NCI-H2196 (cell line): ENCODE measurements around the gene MAML3.

Experiments
- DNase-seq: peaks from one replicate; lab custom pipeline; 2025; ENCODE audit not compliant: unreplicated experiment; lab: John Stamatoyannopoulos, UW

Gene MAML3

DNA sequence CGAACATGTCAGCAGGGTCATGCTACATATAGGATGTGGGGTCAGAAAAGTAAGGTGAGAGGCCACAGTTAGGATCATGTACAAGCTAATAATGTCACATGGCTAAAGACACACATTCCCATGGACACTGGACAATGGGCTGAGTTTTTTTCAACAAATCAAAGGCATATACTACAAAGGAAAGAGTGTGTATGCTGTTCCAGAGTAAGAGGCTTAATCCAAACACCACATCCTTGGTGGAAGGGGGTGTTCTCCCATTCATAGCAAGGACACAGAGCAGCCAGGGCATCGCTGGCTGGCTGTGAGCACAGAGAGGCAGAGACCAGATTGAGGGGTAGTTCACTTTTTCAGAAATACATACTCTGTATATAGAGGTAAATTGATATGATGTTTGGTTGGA lies 356.7 kb downstream of the MAML3 start:
- DNase-seq: no peak

DNA sequence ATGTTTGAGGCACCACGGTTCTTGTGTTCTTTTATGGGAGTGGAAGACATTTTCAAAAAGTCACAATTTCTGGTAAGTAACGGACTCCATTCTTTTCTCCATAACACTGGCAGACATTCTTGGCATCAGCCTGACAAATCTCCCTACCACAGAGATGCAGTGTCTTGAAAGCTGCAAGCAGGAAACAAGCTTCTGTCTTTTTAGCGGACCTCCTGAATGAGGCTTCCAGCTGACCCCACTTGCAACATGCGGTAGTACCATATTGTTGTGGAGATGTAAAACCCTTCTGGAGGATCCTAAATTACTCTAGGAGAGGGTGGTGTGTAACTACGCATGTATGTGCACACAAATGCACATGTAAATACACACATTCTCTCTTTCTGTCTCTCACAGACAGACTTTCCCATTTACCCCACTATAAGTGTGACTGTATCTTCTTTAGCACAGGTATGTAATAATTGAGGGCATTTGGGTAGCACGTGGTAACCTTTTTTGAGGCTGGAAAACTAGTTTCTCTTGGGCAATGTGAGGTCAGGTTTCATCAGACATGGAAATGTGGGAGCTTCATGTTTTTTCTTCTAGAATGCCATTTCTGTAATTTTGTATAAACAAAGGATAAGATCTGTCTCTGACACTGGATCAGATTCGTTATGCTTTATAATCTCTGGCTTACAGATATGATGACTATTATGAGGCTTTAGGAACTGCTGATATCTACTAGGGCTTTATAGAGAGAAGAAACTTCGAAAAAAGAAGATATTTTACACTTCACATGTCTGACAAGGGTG lies 358.3 kb downstream of the MAML3 start:
- DNase-seq: no peak

DNA sequence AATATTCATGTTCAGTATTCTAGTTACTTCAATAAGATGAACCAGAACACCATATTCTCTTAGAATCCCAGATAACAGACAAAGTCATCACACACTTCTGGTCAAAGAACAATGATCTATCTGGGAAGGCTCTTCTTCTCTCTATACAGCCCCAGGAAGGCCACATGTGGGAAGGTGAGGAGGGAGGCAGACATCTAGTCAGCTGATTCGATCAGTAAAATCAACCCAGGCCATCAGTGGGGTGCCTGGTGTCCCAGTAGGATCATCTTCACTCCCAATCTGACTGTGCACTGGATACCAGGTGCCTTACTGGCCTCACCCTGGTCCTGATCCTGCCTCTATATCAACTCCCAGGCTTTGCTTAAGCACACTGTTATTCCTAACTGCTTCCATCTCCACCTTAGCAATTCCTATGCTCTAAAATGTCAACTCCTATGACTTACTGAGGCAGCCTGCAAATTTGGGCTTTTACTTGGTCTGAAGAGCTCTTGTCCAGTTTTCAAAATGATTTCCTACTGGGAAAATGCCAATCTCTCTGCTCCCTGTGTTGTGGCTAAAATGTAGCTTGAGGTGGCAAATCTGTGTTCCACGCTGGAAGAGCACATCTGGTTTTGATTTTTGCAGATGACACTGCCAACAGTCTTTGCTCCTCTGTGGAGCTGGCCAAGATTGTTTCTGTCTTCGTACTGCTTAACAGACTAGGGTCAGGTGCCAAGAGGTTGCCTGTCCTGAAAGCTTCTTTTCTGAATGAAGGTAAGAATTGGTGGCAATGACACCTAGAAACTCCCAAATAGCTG lies 359.6 kb downstream of the MAML3 start:
- no peak for DNase-seq

DNA sequence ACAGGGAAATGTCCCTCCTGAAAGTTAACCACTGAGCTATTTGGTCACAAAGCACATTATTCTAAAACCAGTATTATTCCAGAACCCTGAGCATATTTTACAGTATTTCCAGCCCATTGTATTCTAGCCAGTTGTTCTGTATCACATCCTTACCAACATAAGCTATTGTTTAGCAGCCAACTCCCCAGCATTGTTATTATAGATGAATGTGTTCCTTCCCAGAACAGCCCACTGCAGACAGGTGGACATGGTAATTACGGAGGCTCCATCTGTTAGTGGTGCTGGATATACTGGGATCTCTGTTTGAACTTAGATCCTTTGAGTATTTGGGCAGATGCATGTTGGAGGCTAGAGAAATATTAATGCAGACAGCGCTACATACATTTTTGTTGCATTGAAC lies 362.3 kb downstream of the MAML3 start:
- no peak for DNase-seq

DNA sequence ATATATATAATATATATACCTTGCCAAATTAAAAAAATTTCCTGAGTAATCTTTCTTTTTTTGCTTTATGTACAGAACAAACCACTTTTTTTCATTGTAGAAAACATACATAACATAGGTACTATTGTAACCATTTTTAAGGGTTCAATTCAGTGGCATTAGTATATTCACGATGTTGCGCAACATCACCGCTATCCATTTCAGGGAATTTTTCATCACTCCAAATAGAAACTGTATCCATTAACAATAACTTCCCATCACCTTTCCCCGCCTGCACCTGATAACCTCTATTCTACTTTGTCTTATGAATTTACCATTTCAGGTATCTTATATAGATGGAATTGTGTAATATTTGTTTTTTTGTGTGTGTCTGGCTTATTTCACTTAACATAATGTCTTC lies 363.7 kb downstream of the MAML3 start:
- no peak for DNase-seq

DNA sequence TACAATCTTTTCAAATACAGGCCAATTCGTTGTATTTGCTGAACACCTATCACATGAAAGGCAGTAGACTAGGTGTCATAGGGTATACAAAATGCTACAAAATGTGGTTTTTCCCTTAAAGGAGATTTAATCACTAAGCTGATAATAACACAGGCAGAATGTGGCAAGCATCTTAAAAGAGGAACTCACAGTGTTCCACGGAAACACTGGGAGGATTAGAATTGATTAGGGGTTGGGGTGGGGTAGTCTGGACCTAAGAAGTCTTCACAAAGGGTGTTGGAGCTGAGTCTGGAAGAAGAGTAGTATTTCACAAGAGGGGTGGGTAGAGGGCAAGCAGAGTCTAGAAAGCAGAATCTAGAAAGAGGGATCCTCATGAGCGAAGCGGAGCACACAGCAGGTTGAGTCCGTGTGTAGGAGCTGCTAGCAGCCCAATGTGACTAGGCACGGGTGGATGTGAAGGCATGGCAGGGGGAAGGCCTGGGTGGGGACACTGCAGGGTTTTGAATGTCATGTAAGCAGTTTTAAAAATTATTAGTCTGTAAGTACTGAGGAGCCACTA lies 364.8 kb downstream of the MAML3 start:
- no peak for DNase-seq

DNA sequence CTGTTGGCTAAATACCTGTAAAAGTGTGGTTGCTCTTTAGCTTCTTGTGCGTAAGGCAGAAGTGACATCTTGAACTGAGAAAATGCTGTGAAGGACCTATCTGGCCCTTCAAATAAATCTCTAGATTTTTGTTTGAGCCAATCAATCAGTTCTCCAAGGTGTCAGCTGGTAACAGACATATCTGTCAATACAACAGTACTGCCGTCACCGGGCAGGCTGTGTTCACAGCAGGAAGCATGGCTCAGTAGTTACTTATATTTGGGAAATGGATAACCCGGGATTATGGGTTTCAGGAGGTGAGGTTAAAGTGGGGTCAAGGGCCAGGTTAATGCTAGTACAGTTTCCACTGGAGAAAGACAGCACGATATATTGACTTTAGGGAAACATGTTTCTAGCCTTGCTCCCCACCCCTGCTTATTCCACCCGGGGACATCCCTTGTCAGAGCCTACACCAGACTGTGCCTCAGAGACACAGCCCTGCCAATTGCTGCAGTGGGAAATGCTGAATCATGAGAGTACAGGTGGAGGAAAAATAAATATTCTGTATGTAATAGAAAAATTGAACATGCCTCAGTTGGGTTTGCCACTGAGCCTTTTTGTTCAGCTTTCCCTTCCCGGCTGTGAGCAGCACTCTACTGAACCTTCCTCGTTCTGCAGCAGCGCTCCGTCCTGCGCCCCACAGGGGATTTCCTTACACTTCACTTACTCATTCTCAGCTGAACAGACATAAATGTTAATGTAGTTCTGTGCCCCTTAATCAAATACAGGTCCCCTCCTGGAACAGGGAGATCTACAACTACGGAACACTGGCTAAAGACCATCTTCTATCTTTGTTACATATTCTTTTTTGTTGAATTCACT lies 367.3 kb downstream of the MAML3 start:
- DNase-seq: no peak

DNA sequence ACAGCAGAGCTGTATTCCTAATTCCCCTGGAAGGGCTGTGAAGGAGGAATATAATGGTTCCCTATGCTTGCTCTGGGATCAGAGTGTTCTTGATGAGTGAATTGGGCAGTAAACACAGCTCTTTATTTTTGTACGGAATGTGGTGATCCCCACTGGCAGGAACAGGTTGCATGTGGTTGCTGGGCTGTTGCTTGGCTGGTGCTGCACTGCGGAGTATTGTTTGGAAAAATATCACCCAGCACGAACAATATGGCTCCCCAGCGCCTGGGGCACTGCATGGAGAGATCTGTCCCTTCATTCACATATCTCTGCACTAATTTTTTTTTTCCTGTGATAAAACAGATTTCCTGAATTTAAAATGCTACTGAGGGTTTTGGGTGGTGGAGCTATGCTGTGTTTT lies 368.6 kb downstream of the MAML3 start:
- DNase-seq: no peak

DNA sequence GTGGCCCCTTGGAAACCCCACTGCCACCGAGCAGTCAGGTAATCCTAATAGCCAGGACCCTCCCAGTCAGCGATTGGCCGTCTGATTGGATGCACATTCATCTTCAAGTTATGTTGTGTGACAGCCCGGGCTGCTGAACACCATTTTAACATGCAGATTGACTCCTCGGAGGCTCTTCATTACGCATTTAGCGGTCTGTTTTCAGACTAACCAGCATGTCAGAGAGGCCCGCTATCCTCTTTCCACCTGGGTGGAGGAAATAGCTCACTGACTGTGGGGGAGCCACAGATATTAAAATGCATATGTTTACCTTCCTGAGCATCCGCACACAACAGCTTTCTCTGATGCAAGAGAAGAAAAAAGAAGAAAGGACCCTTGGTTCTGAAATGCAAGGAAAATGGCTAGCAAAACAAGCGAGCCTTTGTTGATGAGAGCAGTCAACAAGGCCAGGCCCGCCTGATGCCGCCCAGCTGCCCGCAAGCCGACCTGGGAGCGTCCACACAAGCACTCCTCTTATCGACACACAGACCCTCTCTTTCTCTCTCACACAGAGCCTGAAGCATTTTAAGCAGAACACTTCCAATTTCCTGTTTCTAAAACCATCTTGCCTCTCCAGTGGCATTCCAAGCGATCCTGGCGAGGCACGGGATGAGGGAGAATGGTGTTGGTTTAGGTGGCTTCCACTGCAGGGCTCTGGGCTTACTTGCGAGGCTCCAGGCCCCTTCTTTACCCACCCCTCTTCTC lies 370.1 kb downstream of the MAML3 start:
- DNase-seq: no peak

DNA sequence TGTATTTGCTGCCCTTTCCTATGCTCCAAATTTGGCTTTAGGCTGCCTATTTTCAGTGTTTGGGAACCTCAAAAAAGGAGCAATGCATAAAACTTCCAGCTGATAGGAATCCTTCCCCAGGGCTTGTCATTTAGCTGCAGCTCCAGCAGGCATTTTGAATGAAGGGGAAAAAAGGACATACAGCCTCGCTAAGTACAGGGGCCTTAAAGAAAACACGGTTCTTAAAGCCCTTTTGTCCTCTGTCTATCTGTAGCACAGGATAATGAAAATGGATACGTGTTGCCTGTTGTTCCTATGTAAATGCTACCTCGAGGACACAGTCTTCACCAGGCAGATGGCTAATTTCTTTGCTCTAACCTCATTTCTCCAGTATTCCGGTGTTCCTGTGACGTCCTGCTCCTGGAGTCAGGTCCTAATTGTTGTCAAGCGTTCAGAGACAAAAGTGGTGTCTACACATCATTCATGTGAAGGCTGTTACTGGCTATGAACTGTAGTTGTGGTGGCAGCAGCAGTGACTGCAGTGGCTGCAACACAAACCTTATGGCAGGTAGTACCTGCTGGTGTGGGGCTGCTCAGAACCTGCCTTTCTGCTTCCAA lies 371.0 kb downstream of the MAML3 start:
- DNase-seq: no peak

DNA sequence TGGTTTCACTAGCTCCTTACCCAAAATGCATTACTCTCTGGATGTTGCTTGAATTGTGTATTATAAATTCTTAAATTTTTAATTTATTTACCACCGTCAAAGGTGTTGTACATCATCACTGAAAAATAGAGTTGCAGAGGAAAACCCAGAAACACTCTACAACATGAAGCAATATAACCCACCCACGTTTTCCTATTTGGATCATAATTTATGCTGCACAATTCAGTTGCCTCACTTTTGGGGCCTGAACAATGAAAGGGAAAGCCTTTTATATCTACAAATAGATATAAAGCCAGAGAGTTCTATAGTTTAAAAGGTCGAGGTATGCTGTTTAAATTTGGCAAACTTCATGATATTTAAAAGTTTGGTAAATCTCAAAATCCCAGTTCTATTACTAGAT lies 372.9 kb downstream of the MAML3 start:
- DNase-seq: no peak

DNA sequence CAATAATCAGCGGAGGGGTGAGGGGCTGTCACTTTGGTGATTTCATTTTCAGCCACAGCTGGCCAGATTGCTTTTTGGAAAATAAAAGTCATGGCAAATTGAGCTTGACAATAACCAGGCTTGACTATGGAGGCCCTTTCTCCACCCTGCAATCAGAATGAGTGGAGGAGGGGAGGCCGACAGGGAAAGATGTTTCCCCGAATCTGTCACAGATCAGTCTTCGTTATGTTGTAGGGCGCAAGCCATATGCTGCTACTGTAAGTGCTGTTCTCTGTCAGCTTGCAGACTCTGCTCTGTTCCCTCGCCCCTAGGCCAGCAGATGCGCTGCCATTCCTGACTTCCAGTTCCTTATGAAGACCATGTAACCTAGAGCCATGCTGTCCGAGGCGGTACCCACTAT lies 374.3 kb downstream of the MAML3 start:
- DNase-seq: no peak

DNA sequence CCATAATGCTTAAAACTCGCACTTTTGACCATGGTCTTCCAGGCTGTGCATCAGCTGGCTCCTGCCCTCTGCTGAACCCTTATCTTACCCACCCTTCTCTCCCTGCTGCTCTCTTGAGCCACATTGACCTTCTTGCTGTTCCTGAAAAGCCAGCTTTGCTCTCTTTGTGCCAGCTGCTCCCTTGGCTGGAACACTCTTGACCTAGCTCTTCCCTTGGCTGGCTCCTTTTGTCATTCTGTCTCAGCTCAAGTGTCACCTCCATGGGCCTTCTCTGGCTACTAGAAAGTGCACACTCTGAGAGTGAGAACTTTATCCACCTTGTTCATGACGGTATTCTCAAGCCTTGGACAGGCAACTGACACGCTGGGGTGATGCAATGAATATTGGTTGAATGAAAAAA lies 376.2 kb downstream of the MAML3 start:
- no peak for DNase-seq

DNA sequence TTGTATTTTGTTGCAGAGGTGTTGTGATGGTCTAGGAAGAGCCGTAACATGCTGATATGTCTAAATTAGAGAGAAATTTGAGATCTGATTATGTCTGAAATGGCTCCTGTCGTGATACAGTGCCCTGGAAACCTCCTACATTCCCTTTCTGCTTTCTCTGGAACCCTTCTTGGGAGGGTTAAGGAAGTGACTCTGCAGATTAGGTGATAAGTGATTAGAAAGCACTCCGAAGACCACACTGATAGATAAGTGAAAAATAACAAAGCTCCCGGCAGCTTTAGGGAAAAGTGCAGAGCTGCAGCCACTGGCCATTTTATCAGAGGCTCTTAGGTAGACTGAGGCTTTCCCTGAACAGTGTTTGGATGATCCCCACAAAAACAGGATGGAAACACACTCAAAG lies 377.7 kb downstream of the MAML3 start:
- no peak for DNase-seq

DNA sequence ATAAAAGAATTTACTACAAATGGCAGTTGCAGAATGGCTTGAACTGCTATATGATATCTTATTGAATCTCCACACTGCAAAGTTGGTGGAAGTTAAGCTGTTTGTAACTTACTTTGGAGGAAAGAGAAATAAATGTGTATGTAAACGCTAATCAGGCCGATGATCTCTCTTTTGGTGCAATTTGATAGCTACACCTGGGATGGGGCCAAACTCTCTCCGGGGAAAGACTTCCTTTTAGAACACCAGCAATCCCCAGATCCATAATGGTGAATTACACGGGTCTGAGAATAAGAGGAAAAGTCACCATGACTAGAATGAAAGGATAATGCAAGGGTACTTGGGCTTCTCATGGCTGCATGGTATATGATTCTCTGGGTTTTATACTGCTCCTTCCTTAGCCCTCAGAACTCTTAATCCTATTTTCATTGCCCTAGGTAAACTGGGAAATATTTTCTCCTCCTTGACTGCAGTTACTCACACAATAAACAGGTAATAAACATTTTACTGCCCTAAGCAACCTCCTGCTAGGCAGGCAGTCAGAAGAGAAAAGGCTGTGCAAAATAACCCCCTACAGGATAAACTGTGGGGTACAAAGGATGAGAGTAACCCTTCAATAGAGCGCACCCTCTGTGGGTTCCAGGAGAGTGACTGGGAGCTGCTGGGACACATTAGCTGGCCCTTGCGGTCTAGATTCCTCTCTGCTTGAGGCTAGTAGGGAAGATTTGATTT lies 379.1 kb downstream of the MAML3 start:
- peak; percentile 51 for DNase-seq

DNA sequence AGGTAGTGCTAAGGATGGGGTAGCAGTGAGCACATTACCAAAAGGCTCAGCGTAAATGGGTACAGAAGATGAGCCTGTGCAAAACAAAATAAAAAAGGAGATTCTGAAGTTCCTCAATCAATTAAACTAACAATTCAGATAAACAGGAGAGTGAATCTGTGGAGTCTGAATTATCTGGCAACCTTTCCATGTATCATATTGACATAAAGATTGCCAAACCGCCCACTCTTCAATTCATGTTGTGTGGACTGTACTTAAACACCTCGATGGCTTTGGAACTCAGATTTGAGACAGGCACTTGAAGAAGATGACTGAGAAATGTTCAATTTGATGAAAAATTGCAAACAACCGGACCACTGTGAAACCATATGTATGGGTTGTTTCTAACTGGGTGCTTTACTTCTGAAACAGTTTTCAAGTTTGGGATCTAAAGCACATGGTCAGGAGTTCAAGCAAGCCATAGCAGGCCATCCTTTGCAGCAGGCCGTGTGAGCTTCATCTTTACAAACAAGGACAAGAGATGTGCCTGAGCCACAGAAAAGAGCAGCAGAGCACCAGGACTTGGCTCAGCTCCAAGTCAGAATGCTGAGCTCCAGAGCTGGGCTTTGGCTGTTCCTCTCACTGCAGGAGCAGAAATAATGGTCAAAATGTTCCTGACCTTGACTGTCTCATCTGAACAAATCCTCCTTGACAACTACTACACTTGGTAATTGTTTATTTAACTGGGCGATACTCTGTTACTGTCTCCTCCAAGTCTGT lies 380.2 kb downstream of the MAML3 start:
- no peak for DNase-seq

DNA sequence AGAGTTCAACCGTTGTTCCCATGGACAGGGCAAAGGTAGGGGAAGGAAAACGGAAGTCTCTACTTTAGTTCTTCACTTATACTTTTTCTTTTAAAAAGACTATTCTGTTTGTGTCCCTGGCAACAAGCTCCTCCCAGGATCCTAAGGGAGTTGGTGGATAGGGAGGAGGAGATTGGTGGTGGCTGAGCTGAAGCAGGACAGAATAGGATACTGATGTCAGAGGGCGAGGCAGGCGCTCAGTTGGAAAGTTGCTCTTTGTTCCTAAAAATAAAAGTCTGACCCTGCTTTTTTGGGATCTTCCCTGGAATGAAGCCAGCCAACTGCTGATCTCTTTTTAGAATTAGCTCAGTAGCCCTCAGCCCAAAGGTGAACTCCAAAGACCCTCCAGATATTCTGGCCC lies 383.6 kb downstream of the MAML3 start:
- DNase-seq: no peak

DNA sequence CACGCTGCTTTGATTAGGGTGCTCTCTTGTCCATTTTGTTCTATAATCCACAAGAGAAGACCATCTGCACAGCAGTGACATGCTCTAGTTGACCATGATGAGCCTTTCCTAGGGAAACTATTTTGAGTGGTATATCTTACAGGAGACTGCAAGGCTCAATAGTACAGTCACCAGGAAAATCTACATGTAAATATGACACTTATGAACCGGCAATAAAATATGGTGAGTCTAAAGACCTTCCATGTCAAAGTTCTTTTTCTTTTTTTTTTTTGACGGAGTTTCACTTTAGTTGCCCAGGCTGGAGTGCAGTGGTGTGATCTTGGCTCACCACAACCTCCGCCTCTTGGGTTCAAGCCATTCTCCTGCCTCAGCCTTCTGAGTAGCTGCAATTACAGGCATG lies 384.6 kb downstream of the MAML3 start:
- DNase-seq: no peak

DNA sequence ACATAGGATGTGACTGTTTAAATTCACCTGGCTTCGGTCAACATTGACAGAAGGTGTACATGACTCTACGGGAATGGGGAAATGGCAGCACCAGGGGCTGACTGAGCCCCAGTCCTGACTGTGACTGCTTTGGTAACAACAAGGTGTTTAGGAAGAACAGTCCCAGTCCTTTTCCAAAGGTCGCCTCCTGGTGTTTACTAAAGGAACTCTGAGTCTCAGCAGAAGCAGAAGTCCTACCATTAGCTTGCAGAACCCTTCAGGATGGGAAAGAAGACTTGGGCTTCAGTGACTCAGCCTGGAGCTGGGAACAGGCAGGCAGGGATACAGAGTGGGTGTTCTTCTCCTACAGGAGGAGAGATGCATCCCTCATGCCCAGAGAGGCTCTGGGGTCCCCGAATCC lies 385.1 kb downstream of the MAML3 start:
- DNase-seq: no peak
